Upper lobe of left lung (tissue), 4 donors: Measurements from ENCODE around the gene YIPF3.

ENCODE experiments used
- CTCF ChIP-seq, 6 experiments: fragments of 450-650 bp in 4 of 6; fragments of 200-600 bp in 2 of 6; sonication (generic) in 2 of 6; IDR thresholded peaks; one replicate each; pipeline ENCODE4 v1.5.1; 2016 to 2019; ENCODE audit warnings: antibody characterized with exemption in 6 of 6
- EP300 ChIP-seq, 4 donors: sonication (generic); formaldehyde crosslinking; IDR thresholded peaks; one replicate each; pipeline ENCODE4 v1.5.1; 2017; ENCODE audit warnings: antibody characterized with exemption in 4 of 4, control low read depth in 2 of 4

GRCh38 chr6:43524483-43524961 is 7.8 kb upstream of the YIPF3 start:
- TF ChIP-seq CTCF (IDR thresholded peaks at IDR 0.05) (no peak), EP300 (IDR thresholded peaks at IDR 0.05) (no peak)
